K562 (cell line): ENCODE measurements around the gene POLR3E. TPM values are rescaled to one million over a fixed set of nuclear protein-coding genes. Genes with fewer than 3 reads are reported as not detected.

Experiments used
- ATAC-seq: fragments of 200-7000 bp; cut with Tn5 transposase; 3 replicates; pipeline ENCODE4 v1.9.1; 2020; ENCODE audit warnings: moderate library complexity
- BruUV-seq: library from RNA; stranded (reverse); fragments of 400-500 nt; replicated peaks from 2 replicates; lab custom pipeline; 2021; lab: Mats Ljungman, UMichigan
- CTCF ChIA-PET: fragments of 300-600 bp; formaldehyde crosslinking; extraction: SDS; loops from one replicate; lab custom pipeline; 2021; ENCODE audit warnings: low intra/inter-chr PET ratio; lab: Yijun Ruan, JAX
- POLR2A ChIA-PET: fragments of 300-600, 350-650 bp; sonication (Branson Sonifier 250); formaldehyde crosslinking; extraction: SDS; loops from one replicate; lab custom pipeline; 2021; ENCODE audit warnings: antibody characterized with exemption, inconsistent platforms; lab: Yijun Ruan, JAX
- DNase-seq, 4 experiments: peaks; one replicate each; pipeline versions ENCODE4 v3.0.0 to v3.0.0-alpha.2; 2011 to 2018; ENCODE audit warnings: low spot score in 3 of 4, mixed read lengths in 3 of 4; ENCODE audit errors: extremely low read depth in 1 of 4
- FAIRE-seq: peaks from 2 replicates; lab custom pipeline; 2011; peaks lifted over from hg19 to GRCh38; lab: Jason Lieb, UNC
- H2AFZ ChIP-seq: 2 replicates; pipeline ENCODE4 v1.6.0; 2011; ENCODE audit warnings: low read depth, low read length, control low read depth, inconsistent platforms
- H3K27ac ChIP-seq: fragments of 200-600 bp; 3 replicates; pipeline ENCODE4 v1.8.0; 2011; ENCODE audit warnings: low read depth, mild to moderate bottlenecking, control low read depth, inconsistent platforms, low read length, moderate library complexity, mixed read lengths; ENCODE audit errors: extremely low read depth
- H3K27me3 ChIP-seq, 2 experiments: fragments of 300-600 bp in 1 of 2; 2 replicates in 1 of 2; 3 replicates in 1 of 2; pipeline versions ENCODE4 v1.6.0 to v1.8.0; 2011; ENCODE audit warnings: inconsistent platforms in 2 of 2, low read length in 2 of 2, mild to moderate bottlenecking in 1 of 2, mixed read lengths in 1 of 2, moderate library complexity in 1 of 2; ENCODE audit not compliant: control insufficient read depth in 2 of 2, insufficient read depth in 2 of 2
- H3K36me3 ChIP-seq: fragments of 300-600 bp; 3 replicates; pipeline ENCODE4 v1.8.0; 2011; ENCODE audit warnings: mild to moderate bottlenecking, low read length, inconsistent platforms; ENCODE audit not compliant: control insufficient read depth, insufficient read depth
- H3K4me1 ChIP-seq, 2 experiments: fragments of 200-600 bp in 1 of 2; replicated peaks in 1 of 2; 2 replicates in 1 of 2; 3 replicates in 1 of 2; pipeline versions ENCODE4 v1.5.1 to v1.8.0; 2011; ENCODE audit warnings: inconsistent platforms in 2 of 2, low read length in 2 of 2, mild to moderate bottlenecking in 1 of 2, mixed read lengths in 1 of 2, moderate library complexity in 1 of 2; ENCODE audit not compliant: control insufficient read depth in 2 of 2, insufficient read depth in 2 of 2
- H3K4me2 ChIP-seq: 2 replicates; pipeline ENCODE4 v1.6.1; 2011; ENCODE audit warnings: low read length, control low read depth, inconsistent platforms, mixed read lengths; ENCODE audit not compliant: insufficient read depth
- H3K4me3 ChIP-seq: fragments of 200-600 bp; sonication (generic), shearing (Covaris generic); 2 replicates; pipeline ENCODE4 v1.5.1; 2016; ENCODE audit warnings: control low read depth, inconsistent platforms
- H3K79me2 ChIP-seq: fragments of 200-600 bp; 3 replicates; pipeline ENCODE4 v1.8.0; 2011; ENCODE audit warnings: low read length, inconsistent platforms; ENCODE audit not compliant: control insufficient read depth, insufficient read depth
- H3K9ac ChIP-seq, 2 experiments: 2 replicates each; pipeline versions ENCODE4 v1.6.0 to v1.6.1; 2011; ENCODE audit warnings: low read depth in 2 of 2, low read length in 2 of 2, control low read depth in 1 of 2, inconsistent platforms in 1 of 2, mild to moderate bottlenecking in 1 of 2, mixed read lengths in 1 of 2; ENCODE audit not compliant: insufficient read depth in 1 of 2
- H3K9me1 ChIP-seq: one replicate; pipeline ENCODE4 v1.6.0; 2011; ENCODE audit warnings: inconsistent platforms, mild to moderate bottlenecking, low read length, moderate library complexity; ENCODE audit not compliant: control insufficient read depth, insufficient read depth
- H3K9me3 ChIP-seq: replicated peaks from 2 replicates; pipeline ENCODE4 v1.5.1; 2011; ENCODE audit warnings: low read depth, low read length, inconsistent platforms; ENCODE audit not compliant: control insufficient read depth, insufficient read depth
- H4K20me1 ChIP-seq: replicated peaks from 2 replicates; pipeline ENCODE4 v1.6.1; 2011; ENCODE audit warnings: low read length, inconsistent platforms, mixed read lengths; ENCODE audit not compliant: control insufficient read depth, insufficient read depth
- CBX1 ChIP-seq: sonication (generic); IDR thresholded peaks from 2 replicates; pipeline ENCODE4 v1.6.1; 2016; ENCODE audit warnings: antibody characterized with exemption, low read depth, mild to moderate bottlenecking
- FOXJ3 ChIP-seq: sonication (generic); formaldehyde crosslinking; IDR thresholded peaks from 2 replicates; pipeline ENCODE4 v1.4.0; 2020; ENCODE audit warnings: mild to moderate bottlenecking, missing genetic modification reagents
- HCFC1 ChIP-seq: IDR thresholded peaks from 2 replicates; pipeline ENCODE4 v1.6.1; 2012; ENCODE audit warnings: low read depth, low read length, improper control_type of control experiment
- KDM4B ChIP-seq, 2 experiments: fragments of 450-650 bp in 1 of 2; sonication (generic) in 1 of 2; IDR thresholded peaks; 2 replicates each; pipeline ENCODE4 v1.6.1; 2016 to 2017; ENCODE audit warnings: borderline replicate concordance in 2 of 2, antibody characterized with exemption in 1 of 2, low read depth in 1 of 2, mild to moderate bottlenecking in 1 of 2
- MAFG ChIP-seq: fragments of 450-650 bp; conservative IDR thresholded peaks from 2 replicates; pipeline ENCODE4 v1.6.1; 2016; ENCODE audit warnings: missing genetic modification characterization, missing compliant biosample characterization
- POLR2G ChIP-seq: fragments of 200-400 bp; formaldehyde crosslinking; IDR thresholded peaks from 2 replicates; pipeline ENCODE4 v1.6.1; 2017; ENCODE audit warnings: low read depth, mild to moderate bottlenecking, antibody characterized with exemption, low read length, moderate library complexity
- RAD51 ChIP-seq: fragments of 450-650 bp; IDR thresholded peaks from 2 replicates; pipeline ENCODE4 v1.7.1; 2016; ENCODE audit warnings: low read depth, mild to moderate bottlenecking, borderline replicate concordance
- RBFOX2 ChIP-seq: fragments of 200-400 bp; formaldehyde crosslinking; IDR thresholded peaks from 2 replicates; pipeline ENCODE4 v1.6.1; 2017; ENCODE audit warnings: low read depth, mild to moderate bottlenecking, low read length, moderate library complexity
- ZNF121 ChIP-seq: sonication (generic); formaldehyde crosslinking; conservative IDR thresholded peaks from 2 replicates; pipeline ENCODE4 v1.8.0; 2022; ENCODE audit warnings: missing genetic modification reagents
- ZNF354B ChIP-seq: fragments of 250-450 bp; sonication (Bioruptor Pico); IDR thresholded peaks from 2 replicates; pipeline ENCODE4 v1.4.0; 2020
- WGBS: fragments of 100-300 bp; shearing (Covaris generic); methylation state at CpG from one replicate; pipeline ENCODE4 v1.1.6; 2016; ENCODE audit warnings: low coverage, mixed read lengths; ENCODE audit not compliant: insufficient coverage; ENCODE audit errors: missing lambda C conversion rate; 5-methylcytosine and 5-hydroxymethylcytosine counted together
- in situ Hi-C: fragments of 300-500 bp; cut with MboI; formaldehyde crosslinking; loops from 4 replicates; pipeline ENCODE4 v1.15.0; 2018; ENCODE audit warnings: inconsistent platforms, mixed read lengths
- intact Hi-C: fragments of 100-400 bp; cut with micrococcal nuclease; formaldehyde crosslinking; loops from 2 replicates; pipeline ENCODE4 v1.14.2; 2022
- polyA plus RNA-seq, 8 experiments: library from polyadenylated mRNA; depleted of rRNA in 4 of 8; stranded (reverse) in 5 of 8; unstranded in 3 of 8; fragments of >200 nt; fragmentation: Nextera tagmentation in 2 of 8; fragmentation: Illumina TruSeq in 1 of 8; extraction: Ambion mirVana in 2 of 8; extraction: Trizol in 1 of 8; gene quantifications; 2 replicates each; pipeline versions ENCODE4 v1.2.1 to v1.2.3, GENCODE V29; 2011 to 2014; ENCODE audit warnings: inconsistent platforms in 1 of 8, missing spikeins in 1 of 8
- total RNA-seq, 7 experiments: library from RNA; depleted of rRNA in 6 of 7; stranded (reverse); fragments of >200 nt in 6 of 7; fragmentation: Illumina TruSeq in 2 of 7; extraction: Trizol in 2 of 7; gene quantifications; 2 replicates each; pipeline versions ENCODE4 v1.2.1 to v1.2.3, GENCODE V29; 2011 to 2021; ENCODE audit warnings: low replicate concordance in 1 of 7
- TF ChIP-seq, protein P1 (sequence below): sonication (generic); formaldehyde crosslinking; IDR thresholded peaks from 2 replicates; pipeline ENCODE4 v1.8.1; 2023; ENCODE audit warnings: mild to moderate bottlenecking, missing genetic modification reagents
- TF ChIP-seq, protein P2 (sequence below), 2 experiments: fragments of 250-450 bp in 1 of 2; fragments of 450-650 bp in 1 of 2; sonication (Bioruptor Pico) in 1 of 2; IDR thresholded peaks; 2 replicates each; pipeline versions ENCODE4 v1.6.1 to v1.8.0; 2016 to 2021; ENCODE audit warnings: mild to moderate bottlenecking in 2 of 2, moderate library complexity in 2 of 2, missing compliant biosample characterization in 1 of 2, missing genetic modification characterization in 1 of 2

POLR3E gene
- total and polyA plus RNA-seq, 9 of the 15 experiments (the other 6 are each of a cell fraction or from before 2014, with no cell fraction given): 17.7 to 151 (median 82.6) TPM

DNA sequence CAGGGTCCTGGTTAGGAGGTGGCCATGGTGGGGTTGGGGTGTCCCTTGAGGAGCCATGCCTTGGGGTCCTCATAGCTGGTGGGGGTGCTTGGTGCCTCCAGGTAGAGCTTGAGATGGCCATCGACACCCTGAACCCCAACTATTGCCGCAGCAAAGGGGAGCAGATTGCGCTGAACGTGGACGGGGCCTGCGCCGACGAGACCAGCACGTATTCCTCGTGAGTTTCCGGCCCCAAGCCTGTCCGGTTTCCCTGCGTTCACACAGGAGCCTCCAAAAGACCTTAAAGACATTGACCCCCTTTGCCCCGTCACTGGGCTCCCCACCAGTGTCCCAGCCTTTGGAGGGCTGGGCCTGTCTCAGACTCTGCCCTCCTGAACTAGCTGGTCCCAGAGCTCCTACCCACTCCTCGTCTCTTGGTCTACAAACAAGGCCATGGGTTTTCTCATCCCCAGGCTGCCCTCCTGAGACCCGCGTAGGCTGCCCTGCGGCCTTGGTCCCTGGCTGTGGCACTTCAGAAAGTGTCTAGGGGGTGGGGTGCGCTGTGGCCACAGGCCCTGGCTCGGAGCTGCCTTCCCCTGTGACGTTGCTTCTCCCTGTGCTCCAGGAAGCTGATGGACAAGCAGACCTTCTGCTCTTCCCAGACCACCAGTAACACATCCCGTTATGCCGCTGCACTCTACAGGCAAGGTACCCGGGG lies 11.8 kb downstream of the POLR3E start:
- in situ Hi-C loops: no loop called here
- DNase-seq: no peak

GRCh38 chr16:22311520-22311919 lies 14.3 kb downstream of the POLR3E start:
- Histone ChIP-seq H3K27me3 (no peaks in the 10 kb centered on the region), H3K9ac (no peak overlapping the region), H3K27ac (no peak overlapping the region), H3K4me3 (no peak overlapping the region), H3K4me1 (peaks cover 3 to 17% of the 10 kb centered on the region in 2 experiments; a peak in 3 of 5 replicates), H3K36me3 (peaks cover 94% of the 10 kb centered on the region), H2AFZ (no peak overlapping the region), H3K9me3 (no peaks in the 10 kb centered on the region), H3K4me2 (no peak overlapping the region), H4K20me1 (peaks cover 10% of the 10 kb centered on the region; the same call in 1 of the 2 replicates), H3K9me1 (no peaks in the 10 kb centered on the region), H3K79me2 (peaks cover 4% of the 10 kb centered on the region; the same call in 1 of the 3 replicates)
- DNase-seq: no peak
- FAIRE-seq: no peak
- POLR2A ChIA-PET: interaction anchor here (0.6 kb wide), 1 partner anchor 1651 kb away, joined by 3 read pairs; no protein-coding TSS in a partner anchor
- no TSS peak for BruUV-seq
- intact Hi-C loops (no loop called here), in situ Hi-C loops (loop anchor here (10.0 kb wide), 1 partner anchor 1157 kb away; the partner anchor contains the start of genes DNAH3 and LDAF1)
- no peak for TF ChIP-seq ZNF354B (CRISPR knock-in tag)
- TF ChIP-seq RAD51: no peak
- no peak for TF ChIP-seq CBX1
- TF ChIP-seq, protein P1, sequence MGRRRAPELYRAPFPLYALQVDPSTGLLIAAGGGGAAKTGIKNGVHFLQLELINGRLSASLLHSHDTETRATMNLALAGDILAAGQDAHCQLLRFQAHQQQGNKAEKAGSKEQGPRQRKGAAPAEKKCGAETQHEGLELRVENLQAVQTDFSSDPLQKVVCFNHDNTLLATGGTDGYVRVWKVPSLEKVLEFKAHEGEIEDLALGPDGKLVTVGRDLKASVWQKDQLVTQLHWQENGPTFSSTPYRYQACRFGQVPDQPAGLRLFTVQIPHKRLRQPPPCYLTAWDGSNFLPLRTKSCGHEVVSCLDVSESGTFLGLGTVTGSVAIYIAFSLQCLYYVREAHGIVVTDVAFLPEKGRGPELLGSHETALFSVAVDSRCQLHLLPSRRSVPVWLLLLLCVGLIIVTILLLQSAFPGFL (CRISPR knock-in tag): no peak
- TF ChIP-seq, protein P2, sequence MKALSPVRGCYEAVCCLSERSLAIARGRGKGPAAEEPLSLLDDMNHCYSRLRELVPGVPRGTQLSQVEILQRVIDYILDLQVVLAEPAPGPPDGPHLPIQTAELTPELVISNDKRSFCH (CRISPR knock-in tag; IDR thresholded peaks at IDR 0.05): no peak
- TF ChIP-seq, protein P2 (tag; IDR thresholded peaks at IDR 0.05): no peak
- TF ChIP-seq ZNF121 (CRISPR knock-in tag): peak; percentile 82
- 96% methylated on average over 4 of the region's 4 CpGs for WGBS
- ATAC-seq: no peak
- CTCF ChIA-PET: no interaction called here

More for the DNA sequence above, 11.8 kb downstream of the POLR3E start:
- H3K9me3 ChIP-seq: no peaks in the 10 kb centered on the region
- ChIA-PET CTCF (no interaction called here), POLR2A (interaction anchor here (0.6 to 2.4 kb wide), 3 partner anchors 11 to 117 kb away, joined by 3 to 13 read pairs (median 4); partner anchors contain the start of gene POLR3E)
- H3K27me3 ChIP-seq: no peaks in the 10 kb centered on the region
- H2AFZ ChIP-seq: no peak overlapping the region
- WGBS: 94% methylated on average over 24 of the region's 24 CpGs
- 0 out of 4 replicates have a peak overlapping the region, but pooled peaks of 1 of the 2 experiments have one; percentile 32 for H3K9ac ChIP-seq
- peaks cover 13% of the 10 kb centered on the region for H3K79me2 ChIP-seq
- BruUV-seq: no TSS peak
- no peak overlapping the region for H3K4me3 ChIP-seq
- H4K20me1 ChIP-seq: peaks cover 25% of the 10 kb centered on the region
- no peak overlapping the region for H3K27ac ChIP-seq
- no peak overlapping the region for H3K4me2 ChIP-seq
- H3K9me1 ChIP-seq: peaks cover 4% of the 10 kb centered on the region
- TF ChIP-seq MAFG (tag) (no peak), POLR2G (peak; percentile 66), RBFOX2 (peak; percentile 48; the same call in 1 of the 2 replicates), KDM4B (IDR thresholded peaks at IDR 0.05; ENCODE audit: borderline replicate concordance in 2 of 2, low read depth in 1 of 2) (no peak), HCFC1 (no peak), FOXJ3 (no peak)
- intact Hi-C loops: no loop called here
- ATAC-seq: no peak
- peaks cover 3 to 14% of the 10 kb centered on the region in 2 experiments; a peak in 3 of 5 replicates for H3K4me1 ChIP-seq
- peaks cover 96% of the 10 kb centered on the region for H3K36me3 ChIP-seq
- no peak for FAIRE-seq
